Measurements from ENCODE around the gene ETV6.
"Not testable (repeated sequence)": the region's sequence is repeated elsewhere in the genome, so short reads cannot be mapped to it uniquely, and the experiment has no call there.

Gene ETV6

GRCh38 chr12:11649413-11650285 lies at the start of gene ETV6:
Gene ETV6 (plus strand): TSS chr12:11649674. CDS start chr12:11650128, 454 bp downstream.
- FAIRE-seq (no peak), DNase-seq (ENCODE audit: low spot score) (peak; percentile 82)

DNA sequence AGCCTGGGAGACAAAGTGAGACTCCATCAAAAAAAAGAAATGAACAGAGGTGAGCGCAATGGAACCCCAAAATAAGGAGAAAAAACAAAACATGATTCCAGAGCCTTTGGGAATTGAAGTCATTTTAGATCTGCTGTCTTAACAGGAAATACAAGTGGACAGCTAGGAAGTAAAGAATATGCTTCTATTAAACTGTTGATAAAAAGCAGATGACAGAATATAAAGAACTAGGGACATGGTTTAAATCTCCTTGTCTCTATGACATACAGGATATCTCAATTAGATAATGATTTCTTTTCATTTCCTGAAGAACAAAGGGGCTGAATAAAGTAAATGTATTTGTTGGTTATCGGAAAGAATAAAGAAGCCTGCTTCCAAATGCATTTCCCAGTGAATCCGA lies 49.3 kb upstream of the ETV6 start:
- no peak for FAIRE-seq
- no peak for DNase-seq (ENCODE audit: low spot score)

DNA sequence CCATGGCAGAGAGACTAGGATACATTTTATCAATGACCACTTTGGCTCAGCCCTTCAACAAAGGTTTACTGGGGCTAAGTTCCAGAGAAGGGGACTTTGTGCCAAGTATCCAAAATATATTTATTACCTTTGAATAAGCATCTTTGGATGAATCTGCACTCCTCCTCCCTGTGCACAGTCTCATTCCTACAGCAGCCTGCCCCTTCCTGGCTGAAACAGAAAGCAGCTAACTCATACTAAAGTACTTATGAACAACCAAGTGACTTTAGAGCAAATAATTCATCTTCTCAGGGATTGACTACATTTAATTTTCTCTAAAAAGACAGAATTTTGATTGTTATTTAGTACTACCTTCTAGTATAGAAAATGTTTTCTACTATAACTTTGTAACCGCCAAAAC lies 47.8 kb upstream of the ETV6 start:
- FAIRE-seq: peak; percentile 48
- DNase-seq (ENCODE audit: low spot score): no peak

- FAIRE-seq: no peak
- DNase-seq (ENCODE audit: low spot score): no peak
These were observed 42.0 kb upstream of the ETV6 start for GRCh38 chr12:11607313-11608081.

GRCh38 chr12:11609045-11609444 lies 40.4 kb upstream of the ETV6 start:
- FAIRE-seq: no peak

GRCh38 chr12:11615481-11615880 lies 34.0 kb upstream of the ETV6 start:
- DNase-seq (ENCODE audit: low spot score) (no peak), FAIRE-seq (no peak)

More at GRCh38 chr12:11609045-11609444, 40.4 kb upstream of the ETV6 start:
- no peak for DNase-seq (ENCODE audit: low spot score)

DNA sequence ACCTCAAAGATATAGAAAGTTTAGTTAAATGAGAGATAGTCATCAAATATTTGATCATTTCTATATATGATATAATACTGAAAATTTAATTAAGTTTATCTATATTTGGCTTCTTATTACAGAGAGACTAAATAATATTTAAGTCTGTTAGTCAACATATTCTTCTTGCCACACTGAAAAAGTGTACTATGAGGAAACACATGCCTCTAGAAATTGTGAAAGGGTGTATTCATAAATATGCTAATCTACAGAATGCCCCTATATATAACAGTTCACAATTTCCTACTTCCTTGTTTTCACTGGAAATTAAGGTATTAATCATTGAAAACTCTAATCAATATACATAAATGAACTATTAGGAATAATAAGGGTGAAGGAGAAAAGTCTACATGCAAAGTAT lies 31.4 kb upstream of the ETV6 start:
- no peak for DNase-seq (ENCODE audit: low spot score)
- FAIRE-seq: no peak

DNA sequence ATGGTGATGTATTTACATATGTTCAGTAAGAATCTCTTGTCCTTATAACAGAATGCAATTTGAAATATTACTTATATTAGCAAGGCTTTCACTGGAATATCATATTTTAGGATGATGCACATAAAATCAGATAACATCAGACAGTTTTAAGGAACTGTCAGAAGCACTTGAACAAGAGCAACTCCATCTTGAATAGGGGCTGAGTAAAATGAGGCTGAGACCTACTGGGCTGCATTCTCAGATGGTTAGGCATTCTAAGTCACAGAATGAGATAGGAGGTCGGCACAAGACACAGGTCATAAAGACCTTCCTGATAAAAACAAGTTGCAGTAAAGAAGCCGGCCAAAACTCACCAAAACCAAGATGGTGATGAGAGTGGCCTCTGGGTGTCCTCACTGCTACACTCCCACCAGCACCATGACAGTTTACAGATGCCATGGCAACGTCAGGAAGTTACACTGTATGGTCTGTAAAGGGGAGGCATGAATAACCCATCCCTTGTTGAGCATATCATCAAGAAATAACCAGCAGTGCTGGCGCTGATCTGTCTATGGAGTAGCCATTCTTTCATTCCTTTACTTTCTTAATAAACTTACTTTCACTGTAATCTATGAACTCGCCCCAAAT lies 27.6 kb upstream of the ETV6 start:
- DNase-seq (ENCODE audit: low spot score): no peak
- no peak for FAIRE-seq

DNA sequence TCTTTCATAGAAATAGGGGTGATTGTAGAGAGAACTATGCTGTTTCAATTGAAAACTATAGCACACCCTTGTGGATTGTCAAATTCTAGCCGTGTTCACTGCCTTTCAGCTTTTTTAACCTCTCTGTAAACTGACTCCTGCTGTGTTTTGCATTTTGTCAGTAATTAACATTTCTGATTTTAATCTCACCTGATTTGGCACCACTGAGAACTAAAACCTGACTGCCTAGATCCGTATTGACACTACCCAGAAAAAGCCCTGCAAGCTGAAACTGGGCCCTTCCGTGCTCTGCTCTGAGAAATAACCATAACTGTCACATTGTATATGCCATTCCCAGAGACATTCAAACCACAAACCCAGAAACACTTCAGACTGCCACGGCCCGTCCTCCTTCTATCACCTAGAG lies 26.6 kb upstream of the ETV6 start:
- DNase-seq (ENCODE audit: low spot score) (no peak), FAIRE-seq (no peak)

- DNase-seq (ENCODE audit: low spot score) (no peak), FAIRE-seq (peak; percentile 37)
These were observed 26.1 kb upstream of the ETV6 start for GRCh38 chr12:11623382-11623781.

DNA sequence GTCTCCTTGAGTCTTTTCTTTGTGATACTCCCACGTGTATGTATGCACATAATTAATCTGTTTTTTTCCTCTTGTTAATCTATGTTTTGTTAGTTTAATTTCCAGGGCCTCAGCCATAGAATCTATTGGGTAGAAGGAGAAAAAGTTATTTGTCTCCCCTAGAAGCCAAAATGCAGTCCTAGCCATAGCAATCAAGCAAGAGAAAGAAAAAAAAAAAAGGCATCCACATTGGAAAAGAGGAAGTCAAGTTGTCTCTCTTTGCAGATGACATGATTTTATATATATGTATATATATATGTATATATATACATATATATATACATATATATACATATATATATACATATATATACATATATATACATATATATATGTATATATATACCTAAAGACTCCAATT lies 25.4 kb upstream of the ETV6 start:
- FAIRE-seq (no peak), DNase-seq (ENCODE audit: low spot score) (no peak)

DNA sequence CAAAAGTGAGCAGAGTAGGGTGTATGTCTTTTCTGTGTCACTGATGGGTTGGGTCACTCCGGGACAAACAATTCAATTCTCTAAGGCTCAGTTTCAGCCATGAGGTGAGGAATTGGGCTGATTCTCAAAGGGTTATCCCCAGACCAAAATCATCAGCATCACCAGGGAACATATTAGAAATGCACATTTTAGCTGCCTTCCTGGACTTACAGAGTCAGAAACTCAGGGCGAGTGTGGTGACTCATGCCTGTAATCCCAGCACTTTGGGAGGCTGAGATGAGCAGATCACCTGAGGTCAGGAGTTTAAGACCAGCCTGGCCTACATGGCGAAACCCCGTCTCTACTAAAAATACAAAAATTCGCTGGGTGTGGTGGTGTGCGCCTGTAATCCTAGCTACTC lies 21.8 kb upstream of the ETV6 start:
- peak; percentile 72 for FAIRE-seq
- not testable (repeated sequence) for DNase-seq (ENCODE audit: low spot score)

DNA sequence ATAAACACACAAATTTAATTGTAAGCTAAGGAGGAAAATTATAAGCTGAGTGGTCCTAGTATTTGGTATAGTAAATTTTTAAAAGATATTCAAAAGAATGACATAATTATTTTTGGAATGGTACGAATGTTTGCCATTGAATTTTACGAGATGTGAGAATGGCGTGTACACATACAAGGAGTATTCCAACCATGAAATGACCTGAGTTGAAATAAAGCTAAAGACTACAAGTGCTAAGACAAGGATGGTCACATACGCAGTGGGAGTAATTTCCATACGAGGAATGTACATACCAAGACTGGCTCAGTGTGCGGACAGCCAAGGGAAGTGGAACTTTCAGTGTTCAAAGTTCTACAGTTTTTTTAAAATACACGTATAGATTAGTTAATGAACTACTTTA lies 21.1 kb upstream of the ETV6 start:
- FAIRE-seq: peak; percentile 66

DNA sequence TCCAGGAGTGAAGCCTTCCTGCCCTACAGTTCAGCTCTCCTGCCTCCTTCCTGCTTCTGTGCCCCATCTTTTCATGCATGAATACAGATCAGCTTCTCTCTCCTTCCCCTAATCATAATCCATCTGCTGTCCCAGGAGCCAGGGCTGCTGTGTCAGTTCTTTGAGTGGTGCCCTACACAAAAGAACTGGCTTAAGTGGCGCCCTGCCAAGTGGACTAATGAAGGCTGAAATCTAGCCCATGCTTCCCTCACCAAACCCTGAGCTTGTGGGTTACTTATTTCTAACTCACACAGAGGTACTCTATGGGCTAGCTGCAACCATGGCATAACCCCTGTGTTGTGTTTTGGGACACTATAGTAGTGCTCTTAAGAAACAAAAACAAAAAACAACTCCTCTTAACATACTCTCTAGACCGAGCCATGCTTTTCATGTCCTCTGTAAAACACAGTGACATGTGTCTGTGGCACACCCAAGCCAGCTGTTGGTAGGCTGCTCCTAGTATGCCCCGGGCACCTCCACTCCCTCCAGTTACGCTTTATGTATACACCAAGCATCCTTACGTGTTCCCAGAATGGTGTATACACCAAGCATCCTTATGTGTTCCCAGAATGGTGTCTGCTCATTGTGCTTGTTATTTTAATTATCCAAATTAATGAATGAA lies 19.3 kb upstream of the ETV6 start:
- peak; percentile 92 for FAIRE-seq
- DNase-seq (ENCODE audit: low spot score): no peak

More for the DNA sequence above, 21.1 kb upstream of the ETV6 start:
- DNase-seq (ENCODE audit: low spot score): no peak

GRCh38 chr12:11631288-11631687 lies 18.2 kb upstream of the ETV6 start:
- FAIRE-seq: no peak
- DNase-seq (ENCODE audit: low spot score): no peak

DNA sequence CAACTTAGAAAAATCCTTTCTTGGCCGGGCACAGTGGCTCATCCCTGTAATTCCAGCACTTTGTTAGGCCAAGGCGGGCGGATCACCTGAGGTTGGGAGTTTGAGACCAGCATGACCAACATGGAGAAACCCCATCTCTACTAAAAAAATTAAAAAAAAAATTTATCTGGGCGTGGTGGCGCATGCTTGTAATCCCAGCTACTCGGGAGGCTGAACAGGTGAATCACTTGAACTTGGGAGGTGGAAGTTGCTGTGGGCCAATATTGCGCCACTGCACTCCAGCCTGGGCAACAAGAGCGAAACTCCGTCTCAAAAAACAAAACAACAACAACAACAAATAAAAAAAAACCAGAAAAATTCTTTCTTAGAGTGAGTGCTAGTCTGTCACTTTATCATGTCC lies 17.6 kb upstream of the ETV6 start:
- not testable (repeated sequence) for FAIRE-seq; DNase-seq (ENCODE audit: low spot score)

DNA sequence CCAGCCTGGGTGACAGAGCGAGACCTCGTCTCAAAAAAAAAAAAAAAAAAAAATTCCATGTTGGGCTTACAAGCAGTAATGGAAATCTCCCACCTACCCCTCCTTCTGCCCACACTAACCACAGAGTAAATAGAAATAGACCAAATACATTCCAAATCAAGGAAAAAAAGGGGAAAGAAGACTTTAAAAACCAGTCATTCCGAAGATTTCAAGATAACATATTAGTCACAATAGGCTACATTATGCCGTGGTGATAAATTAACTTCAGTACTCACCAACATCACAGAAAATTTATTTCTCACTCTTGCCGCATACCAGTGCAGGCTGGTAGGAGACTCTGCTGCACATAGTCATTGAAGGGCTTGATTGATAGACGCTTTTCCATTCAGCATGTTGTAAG lies 15.5 kb upstream of the ETV6 start:
- FAIRE-seq: no peak

DNA sequence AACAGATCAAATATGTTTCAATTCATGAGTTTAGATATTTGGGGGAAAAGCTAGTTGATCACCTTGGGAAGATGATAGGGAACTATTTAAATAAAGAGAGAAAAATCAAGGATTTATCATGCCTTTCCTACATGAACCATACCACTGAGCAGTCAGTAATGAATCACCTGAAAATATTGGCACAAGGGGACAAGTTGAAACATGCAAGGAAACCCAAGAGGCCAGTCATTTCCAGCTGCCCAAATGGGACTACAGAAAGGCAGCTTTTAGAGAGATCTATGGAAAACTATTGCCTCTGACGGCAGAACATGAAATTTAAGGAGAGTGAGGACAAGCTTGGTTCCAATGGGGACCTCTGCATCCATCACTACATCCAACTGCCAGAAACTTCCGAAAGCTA lies 14.1 kb upstream of the ETV6 start:
- FAIRE-seq: peak; percentile 27
- DNase-seq (ENCODE audit: low spot score): peak; percentile 57

More for the DNA sequence above, 15.5 kb upstream of the ETV6 start:
- peak; percentile 76 for DNase-seq (ENCODE audit: low spot score)

DNA sequence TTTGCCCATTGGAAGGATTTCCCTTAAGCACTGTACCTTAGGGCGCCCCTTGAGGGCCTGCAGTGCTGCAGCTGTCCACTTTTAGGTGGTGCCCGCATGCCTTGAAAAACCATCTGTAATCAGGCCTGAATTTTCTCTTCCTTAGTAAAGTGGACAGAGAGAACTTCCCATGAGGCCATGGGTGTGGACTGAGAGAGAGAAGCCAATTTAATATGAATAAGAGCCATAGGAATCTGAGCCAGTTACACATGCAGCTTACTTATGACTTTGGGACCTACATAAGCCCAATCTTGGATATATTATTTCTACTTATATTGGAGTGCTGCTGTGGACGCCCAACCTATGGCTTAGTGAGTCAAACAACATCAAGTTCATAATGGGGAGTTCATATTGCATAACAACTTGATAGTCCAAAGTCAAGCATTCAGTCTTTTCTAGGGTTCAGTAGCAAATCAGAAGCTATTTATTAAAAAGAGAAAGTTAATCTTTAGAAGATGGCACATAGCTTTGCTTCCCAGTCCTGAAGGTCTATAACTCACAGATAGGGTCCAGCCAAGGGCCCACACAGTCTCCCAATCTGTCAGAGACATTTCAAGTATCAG lies 11.1 kb upstream of the ETV6 start:
- no peak for FAIRE-seq
- no peak for DNase-seq (ENCODE audit: low spot score)

- DNase-seq (ENCODE audit: low spot score) (no peak), FAIRE-seq (no peak)
These were observed 10.0 kb upstream of the ETV6 start for GRCh38 chr12:11639454-11639853.

DNA sequence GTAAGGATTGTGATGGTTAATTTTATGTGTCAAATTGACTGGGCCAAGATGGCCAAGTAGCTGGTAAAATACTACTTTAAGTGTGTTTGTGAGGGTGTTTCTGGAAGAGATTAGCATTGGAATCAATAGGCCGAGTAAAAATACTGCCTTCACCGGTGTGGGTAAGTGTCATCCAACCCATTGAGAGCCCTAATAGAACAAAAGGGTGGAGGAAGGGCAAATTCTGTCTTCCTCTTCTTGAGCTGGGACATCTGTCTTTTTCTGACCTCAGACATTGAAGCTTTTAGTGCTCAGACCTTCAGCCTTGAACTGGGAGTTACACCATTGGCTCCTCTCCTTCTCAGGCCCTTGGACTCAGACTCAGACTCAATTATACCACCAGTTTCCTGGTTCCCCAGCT lies 8.0 kb upstream of the ETV6 start:
- FAIRE-seq: no peak

More for the DNA sequence above, 8.0 kb upstream of the ETV6 start:
- DNase-seq (ENCODE audit: low spot score): no peak
